Muscle of back (tissue), 13 donors: ENCODE results near the gene HS3ST3A1. TPM values are rescaled to one million over a fixed set of nuclear protein-coding genes. Genes with fewer than 3 reads are reported as not detected.

Source experiments
- DNase-seq, 3 donors: peaks; one replicate each; pipeline versions ENCODE4 v3.0.0 to v3.0.0-alpha.2; 2013
- long read RNA-seq, 9 donors: transcript quantifications; one replicate each; lab custom pipeline, GENCODE V29; 2026
- polyA plus RNA-seq, 10 donors: library from polyadenylated mRNA; unstranded; fragments of 120-200 nt; gene quantifications; one replicate each; pipeline ENCODE4 v1.2.1, GENCODE V29; 2013; ENCODE audit not compliant: insufficient read length in 10 of 10

HS3ST3A1 gene
- polyA plus RNA-seq: 1 to 10 TPM in 7 of 10 donors, under 1 TPM in 3; 0.79 to 4.4 (median 2.3) TPM
- long read RNA-seq, donor 1: 0 reads
- long read RNA-seq, donor 2: 0 reads
- long read RNA-seq, donor 3: 0 reads
- long read RNA-seq, donor 4, partial matches to known transcripts: 0 of 2 reads
- long read RNA-seq, donor 4, other reads (novel, unspliced or antisense): 0 of 2 reads
- long read RNA-seq, donor 5, partial matches to known transcripts: 0 of 1 reads
- long read RNA-seq, donor 5, other reads (novel, unspliced or antisense): 0 of 1 reads
- long read RNA-seq, donor 6, partial matches to known transcripts: 0 of 4 reads
- long read RNA-seq, donor 6, other reads (novel, unspliced or antisense): 0 of 4 reads
- long read RNA-seq, donor 7: 0 reads
- long read RNA-seq, donor 8: 0 reads
- long read RNA-seq, donor 9: 0 reads

- DNase-seq: peak; percentile 69 to 87 (median 75)
Measured at GRCh38 chr17:13601776-13602551, at the start of gene HS3ST3A1. TSS of gene HS3ST3A1 (minus strand) at chr17:13601929. CDS start at chr17:13601129, 800 bp downstream.

DNA sequence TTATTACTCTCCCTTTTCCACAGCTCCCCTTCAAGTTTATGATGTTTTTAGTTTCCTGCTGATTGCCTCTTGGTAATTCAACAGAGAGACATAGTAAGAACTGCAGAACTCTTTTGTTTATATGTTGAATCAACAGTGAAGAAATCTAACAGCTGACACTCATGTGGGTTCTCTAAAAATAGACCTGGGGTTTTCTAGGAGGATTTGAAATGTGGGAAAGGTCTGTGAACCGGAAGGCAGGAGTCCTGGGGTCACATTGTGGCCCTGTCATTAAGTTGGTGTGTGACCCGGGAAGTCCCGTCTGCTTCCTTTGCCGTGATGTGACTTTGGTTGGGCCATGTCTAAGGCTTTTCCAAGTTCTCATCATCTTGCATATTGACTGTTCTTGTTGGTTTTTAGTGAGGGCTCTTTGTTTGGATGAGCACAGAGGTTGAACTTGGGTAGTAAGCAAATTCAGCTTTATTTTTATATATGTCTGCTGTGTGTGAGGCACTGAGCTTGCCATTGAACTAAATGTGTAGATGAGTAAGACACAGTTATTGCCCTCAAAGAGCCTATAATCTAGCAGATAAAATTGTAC, 48.5 kb upstream of the HS3ST3A1 start:
- no peak for DNase-seq

DNA sequence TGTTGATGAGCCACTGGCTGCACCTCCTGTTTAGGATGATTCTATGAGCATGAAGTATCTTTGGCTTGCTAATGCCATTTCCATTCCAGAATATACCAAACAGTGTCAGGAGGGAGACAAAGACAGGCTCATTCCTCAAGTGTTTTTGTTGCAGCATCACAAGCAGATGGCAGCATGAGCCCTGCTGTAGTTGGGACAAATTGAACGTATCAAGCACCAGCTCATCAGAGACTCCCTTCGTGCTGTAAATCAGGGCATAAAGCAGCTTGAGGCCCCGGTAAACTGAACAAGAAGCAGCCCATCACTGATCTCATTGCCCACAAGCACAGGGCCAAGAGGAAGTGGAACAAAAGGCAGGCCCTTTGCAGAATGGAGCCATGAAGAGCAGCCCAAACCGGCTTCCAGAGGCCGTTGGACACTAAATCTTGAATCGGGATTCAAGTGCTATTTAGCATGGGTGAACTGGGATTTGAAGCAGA, 45.9 kb upstream of the HS3ST3A1 start:
- peak; percentile 52 to 93 (median 78) for DNase-seq

DNA sequence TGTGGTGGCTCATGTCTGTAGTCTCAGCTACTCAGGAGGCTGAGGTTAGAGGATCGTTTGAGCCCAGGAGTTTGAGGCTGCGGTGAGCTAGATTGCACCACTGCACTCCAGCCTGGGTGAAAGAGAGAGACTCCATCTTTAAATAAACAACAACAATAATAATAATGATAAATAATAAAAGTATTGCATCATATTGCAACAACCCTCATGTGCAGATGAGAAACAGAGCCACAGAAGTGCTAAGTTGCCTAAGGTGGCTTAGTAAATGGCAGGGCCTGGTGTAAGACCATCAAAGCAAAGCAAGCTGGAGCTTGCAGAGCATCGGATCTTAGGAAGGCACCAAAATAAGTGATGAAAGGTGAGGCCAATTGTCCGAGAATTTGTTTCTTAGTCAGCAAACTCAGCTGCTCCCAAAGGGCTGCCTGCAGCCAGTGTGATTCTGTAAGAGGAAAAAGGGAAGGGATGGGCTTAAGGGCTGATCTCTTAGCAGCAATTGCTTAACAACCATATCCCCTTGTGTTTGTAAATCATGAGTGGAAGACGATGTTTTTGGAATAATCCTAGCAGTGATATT, 45.3 kb upstream of the HS3ST3A1 start:
- DNase-seq: peak in 1 of 3 donors; percentile 74

DNA sequence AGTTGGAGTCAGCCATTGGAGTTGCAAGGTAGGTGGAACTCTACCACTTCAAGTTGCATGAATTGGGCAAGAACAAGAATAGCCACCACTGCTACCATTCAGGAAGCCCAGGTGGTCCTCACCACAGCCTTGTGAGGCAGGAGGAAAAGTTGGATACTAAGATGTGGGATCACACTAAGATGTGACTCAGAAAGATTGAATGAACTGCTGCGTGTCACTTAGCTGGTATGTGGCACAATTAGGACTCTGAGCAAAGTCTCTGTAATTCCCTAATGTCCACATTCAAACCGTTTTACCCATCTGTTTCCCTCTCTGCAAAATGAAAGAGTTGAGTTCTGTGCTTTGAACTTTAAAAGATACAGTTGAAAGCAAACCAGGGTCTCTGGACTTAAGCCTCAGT, 44.7 kb upstream of the HS3ST3A1 start:
- DNase-seq: peak in 2 of 3 donors; percentile 11 to 33

- DNase-seq: no peak
Measured at GRCh38 chr17:13643180-13643579, 41.5 kb upstream of the HS3ST3A1 start.

GRCh38 chr17:13642188-13642587, 40.5 kb upstream of the HS3ST3A1 start:
- DNase-seq: no peak

- no peak for DNase-seq
Measured at GRCh38 chr17:13640551-13640950, 38.8 kb upstream of the HS3ST3A1 start.

GRCh38 chr17:13638855-13639458, 37.2 kb upstream of the HS3ST3A1 start:
- DNase-seq: no peak

GRCh38 chr17:13636951-13637350, 35.2 kb upstream of the HS3ST3A1 start:
- DNase-seq: no peak

DNA sequence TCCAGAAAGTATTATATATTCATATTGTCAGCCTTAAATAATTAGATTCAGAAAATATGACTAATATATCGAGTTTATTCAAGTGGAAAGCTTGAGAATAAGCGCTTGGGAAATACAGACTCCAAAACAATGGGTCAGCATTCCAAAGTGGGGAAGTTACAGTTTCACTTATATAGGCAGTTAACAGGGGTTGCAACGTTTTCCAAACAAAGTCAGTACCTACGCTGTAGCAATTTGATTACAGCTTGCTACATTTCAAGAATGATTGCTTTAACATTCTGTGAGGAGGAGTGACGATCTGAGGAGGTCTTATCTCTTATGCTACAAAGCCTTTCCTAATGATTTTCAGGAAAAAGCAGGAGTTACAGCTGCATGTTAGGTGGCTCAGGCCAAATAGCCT, 34.2 kb upstream of the HS3ST3A1 start:
- DNase-seq: no peak

GRCh38 chr17:13634021-13634420, 32.3 kb upstream of the HS3ST3A1 start:
- DNase-seq: no peak

GRCh38 chr17:13631529-13631928, 29.8 kb upstream of the HS3ST3A1 start:
- no peak for DNase-seq

- peak in 1 of 3 donors; percentile 33 for DNase-seq
Measured at GRCh38 chr17:13626703-13627102, 25.0 kb upstream of the HS3ST3A1 start.

GRCh38 chr17:13619462-13619861, 17.7 kb upstream of the HS3ST3A1 start:
- DNase-seq: no peak

- DNase-seq: no peak
Measured at GRCh38 chr17:13616031-13616430, 14.3 kb upstream of the HS3ST3A1 start.

GRCh38 chr17:13609941-13610340, 8.2 kb upstream of the HS3ST3A1 start:
- DNase-seq: no peak

DNA sequence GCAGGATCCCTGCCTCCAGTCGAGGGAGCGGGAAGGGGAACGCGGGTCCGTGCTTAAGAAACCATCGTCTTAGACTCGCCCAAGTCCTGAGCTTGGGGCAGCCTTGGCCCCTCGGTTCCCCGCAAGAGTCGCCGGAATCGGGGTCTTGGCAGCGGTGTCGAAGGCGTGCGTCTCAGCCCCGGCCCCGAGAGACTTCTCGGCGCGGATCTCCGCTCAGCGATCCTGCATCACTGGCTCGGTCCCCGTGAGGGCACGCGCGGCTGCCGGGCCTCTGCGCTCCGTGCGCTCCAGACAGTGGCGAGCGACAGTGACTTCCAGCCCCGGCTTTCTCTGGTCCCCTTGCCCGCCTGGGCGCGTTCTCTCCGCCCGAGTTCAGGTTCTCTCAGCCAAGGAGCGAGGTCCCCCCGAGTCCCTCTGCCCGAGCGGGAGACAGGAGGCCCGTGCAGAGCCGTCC, 380 bp downstream of the HS3ST3A1 start:
- peak in 1 of 3 donors; percentile 69 for DNase-seq

DNA sequence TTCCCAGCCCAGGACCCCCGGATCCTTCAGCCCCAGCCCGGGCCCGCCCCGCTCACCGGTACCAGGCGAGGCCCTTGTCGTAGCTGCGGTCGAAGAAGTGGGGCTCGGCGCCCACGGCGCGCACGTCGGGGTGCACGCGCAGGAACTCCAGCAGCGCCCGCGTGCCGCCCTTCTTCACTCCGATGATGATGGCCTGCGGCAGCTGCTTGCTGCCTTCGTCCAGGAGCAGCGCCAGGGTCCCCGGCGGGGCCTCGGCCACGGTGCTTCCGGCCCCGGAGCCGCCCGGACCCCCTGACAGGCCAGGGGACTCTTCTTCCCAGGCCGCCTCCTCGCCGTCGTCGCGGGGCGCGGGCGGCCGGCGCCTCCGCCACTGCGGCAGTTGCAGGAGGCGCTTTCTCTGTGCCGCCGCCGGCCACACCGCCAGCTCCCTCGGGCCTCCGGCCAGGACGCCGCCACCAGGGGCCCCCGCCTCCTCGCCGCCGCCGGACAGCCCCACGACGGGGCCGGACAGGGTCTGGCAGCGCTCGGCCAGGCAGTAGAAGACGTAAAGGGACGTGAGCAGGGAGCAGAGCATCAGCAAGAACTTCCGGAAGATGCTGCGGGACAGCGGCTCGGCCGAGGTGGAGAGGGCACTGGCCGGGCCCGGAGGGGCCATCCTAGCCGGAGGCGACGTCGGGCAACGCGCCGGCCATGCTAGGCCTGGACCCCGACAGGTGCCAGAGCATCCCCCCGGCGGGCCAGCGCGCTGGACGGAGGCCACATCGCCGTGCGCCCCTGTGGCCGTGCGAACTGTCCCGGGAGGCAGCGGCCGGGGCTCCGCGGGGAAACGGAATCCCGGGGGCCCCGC, 1.0 kb downstream of the HS3ST3A1 start:
- DNase-seq: peak in 1 of 3 donors; percentile 61

GRCh38 chr17:13599864-13600263, 1.9 kb downstream of the HS3ST3A1 start:
- DNase-seq: no peak
